Osteoblast (primary cell): ENCODE measurements around the gene HACL1. TPM values are rescaled to one million over a fixed set of nuclear protein-coding genes. Genes with fewer than 3 reads are reported as not detected.

Experiments used
- DNase-seq: peaks from one replicate; pipeline ENCODE4 v3.0.0; 2011; ENCODE audit warnings: low spot score, mixed read lengths; ENCODE audit not compliant: insufficient read length; ENCODE audit errors: missing footprints
- H2AFZ ChIP-seq: 2 replicates; pipeline ENCODE4 v1.6.0; 2011; ENCODE audit warnings: mild to moderate bottlenecking, low read length
- H3K27ac ChIP-seq: 2 replicates; pipeline ENCODE4 v1.5.1; 2011; ENCODE audit warnings: mild to moderate bottlenecking, low read depth, low read length, moderate library complexity
- H3K27me3 ChIP-seq: 2 replicates; pipeline ENCODE4 v1.6.0; 2012; ENCODE audit warnings: mild to moderate bottlenecking, control low read depth, inconsistent platforms, low read length, moderate library complexity; ENCODE audit not compliant: insufficient read depth
- H3K36me3 ChIP-seq: 2 replicates; pipeline ENCODE4 v1.5.1; 2011; ENCODE audit warnings: mild to moderate bottlenecking, low read length, control low read depth, moderate library complexity; ENCODE audit not compliant: insufficient read depth
- H3K4me1 ChIP-seq: 2 replicates; pipeline ENCODE4 v1.5.1; 2011; ENCODE audit warnings: mild to moderate bottlenecking, low read length, control low read depth, moderate library complexity; ENCODE audit not compliant: insufficient read depth
- H3K4me2 ChIP-seq: 2 replicates; pipeline ENCODE4 v1.6.0; 2011; ENCODE audit warnings: mild to moderate bottlenecking, low read length; ENCODE audit not compliant: insufficient read depth
- H3K4me3 ChIP-seq: fragments of 200-600 bp; sonication (generic); 3 replicates; pipeline ENCODE4 v1.5.1; 2012; ENCODE audit warnings: mild to moderate bottlenecking, low read length, inconsistent platforms; ENCODE audit not compliant: insufficient read depth
- H3K79me2 ChIP-seq: 2 replicates; pipeline ENCODE4 v1.6.0; 2012; ENCODE audit warnings: mild to moderate bottlenecking, low read length, control low read depth, inconsistent platforms; ENCODE audit not compliant: insufficient read depth
- H3K9me3 ChIP-seq: 2 replicates; pipeline ENCODE4 v1.5.1; 2011; ENCODE audit warnings: low read depth, low read length, control low read depth
- H4K20me1 ChIP-seq: 2 replicates; pipeline ENCODE4 v1.6.0; 2012; ENCODE audit warnings: mild to moderate bottlenecking, low read length, control low read depth; ENCODE audit not compliant: insufficient read depth
- total RNA-seq: library from RNA; depleted of rRNA; stranded (reverse); fragments of >200 nt; gene quantifications from 2 replicates; pipeline ENCODE4 v1.2.3, GENCODE V29; 2012
- TF ChIP-seq, protein P1 (sequence below): IDR thresholded peaks from 2 replicates; pipeline ENCODE4 v1.5.1; 2011; ENCODE audit warnings: mild to moderate bottlenecking, low read depth, low read length, moderate library complexity; ENCODE audit errors: extremely low read depth

HACL1 gene
- total RNA-seq = 31.5 and 34.7 TPM in 2 replicates

DNA sequence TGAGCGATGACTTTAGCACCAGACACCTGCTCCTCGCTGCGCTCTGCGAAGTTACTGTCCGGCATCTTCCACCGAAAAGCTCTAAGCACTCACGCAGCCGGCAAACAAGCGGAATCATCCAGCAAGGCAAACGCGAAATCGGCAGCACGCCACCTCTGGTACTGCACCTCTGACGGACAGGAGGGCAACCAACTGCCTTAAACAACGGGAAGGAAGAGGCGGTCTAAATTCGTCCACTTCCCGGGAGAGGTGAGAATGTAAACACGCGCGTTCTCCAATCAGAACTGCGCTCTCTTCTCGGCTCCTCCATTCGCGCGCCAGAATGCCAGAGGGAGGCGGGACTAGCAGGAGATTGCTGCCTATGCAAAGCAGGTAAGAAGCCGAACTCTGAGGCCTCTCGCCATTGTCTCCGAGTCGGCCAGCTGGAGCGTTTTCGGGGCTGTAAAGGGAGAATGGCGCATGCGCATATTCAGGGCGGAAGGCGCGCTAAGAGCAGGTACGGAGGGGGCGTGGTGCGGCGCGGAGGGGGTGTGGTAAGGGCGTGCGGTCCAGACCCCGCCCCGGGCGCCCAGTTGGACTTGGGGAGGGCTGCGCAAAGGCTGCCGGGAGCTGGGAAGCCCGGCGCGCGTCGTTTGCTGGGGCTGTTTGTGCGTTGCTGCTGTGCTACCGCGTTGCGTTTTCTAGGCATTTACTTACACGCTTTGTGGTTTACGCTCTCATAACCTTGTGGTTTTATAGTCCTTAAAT, at the start of gene HACL1, which contains the start of gene BTD:
Gene HACL1, minus strand, starts transcription at position 171 of the 747 bp plus-strand sequence. Its CDS starts 106 bp downstream, at position 65.
Gene BTD, plus strand, starts transcription at position 347 of the 747 bp plus-strand sequence. CDS start 33,695 bp downstream, outside the sequence.
- peak; percentile 94 for DNase-seq
- Histone ChIP-seq H3K79me2 (peaks cover 19% of the 10 kb centered on the region), H3K27me3 (no peaks in the 10 kb centered on the region), H4K20me1 (no peaks in the 10 kb centered on the region), H3K27ac (peak within 1 kb of the TSS; percentile 83), H2AFZ (peak within 1 kb of the TSS; percentile 99), H3K4me2 (peak within 1 kb of the TSS; percentile 87), H3K4me1 (peaks cover 21% of the 10 kb centered on the region), H3K9me3 (no peaks in the 10 kb centered on the region), H3K4me3 (peak within 1 kb of the TSS; percentile 94), H3K36me3 (peaks cover 14% of the 10 kb centered on the region)
- TF ChIP-seq, protein P1, sequence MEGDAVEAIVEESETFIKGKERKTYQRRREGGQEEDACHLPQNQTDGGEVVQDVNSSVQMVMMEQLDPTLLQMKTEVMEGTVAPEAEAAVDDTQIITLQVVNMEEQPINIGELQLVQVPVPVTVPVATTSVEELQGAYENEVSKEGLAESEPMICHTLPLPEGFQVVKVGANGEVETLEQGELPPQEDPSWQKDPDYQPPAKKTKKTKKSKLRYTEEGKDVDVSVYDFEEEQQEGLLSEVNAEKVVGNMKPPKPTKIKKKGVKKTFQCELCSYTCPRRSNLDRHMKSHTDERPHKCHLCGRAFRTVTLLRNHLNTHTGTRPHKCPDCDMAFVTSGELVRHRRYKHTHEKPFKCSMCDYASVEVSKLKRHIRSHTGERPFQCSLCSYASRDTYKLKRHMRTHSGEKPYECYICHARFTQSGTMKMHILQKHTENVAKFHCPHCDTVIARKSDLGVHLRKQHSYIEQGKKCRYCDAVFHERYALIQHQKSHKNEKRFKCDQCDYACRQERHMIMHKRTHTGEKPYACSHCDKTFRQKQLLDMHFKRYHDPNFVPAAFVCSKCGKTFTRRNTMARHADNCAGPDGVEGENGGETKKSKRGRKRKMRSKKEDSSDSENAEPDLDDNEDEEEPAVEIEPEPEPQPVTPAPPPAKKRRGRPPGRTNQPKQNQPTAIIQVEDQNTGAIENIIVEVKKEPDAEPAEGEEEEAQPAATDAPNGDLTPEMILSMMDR = peak; percentile 27

DNA sequence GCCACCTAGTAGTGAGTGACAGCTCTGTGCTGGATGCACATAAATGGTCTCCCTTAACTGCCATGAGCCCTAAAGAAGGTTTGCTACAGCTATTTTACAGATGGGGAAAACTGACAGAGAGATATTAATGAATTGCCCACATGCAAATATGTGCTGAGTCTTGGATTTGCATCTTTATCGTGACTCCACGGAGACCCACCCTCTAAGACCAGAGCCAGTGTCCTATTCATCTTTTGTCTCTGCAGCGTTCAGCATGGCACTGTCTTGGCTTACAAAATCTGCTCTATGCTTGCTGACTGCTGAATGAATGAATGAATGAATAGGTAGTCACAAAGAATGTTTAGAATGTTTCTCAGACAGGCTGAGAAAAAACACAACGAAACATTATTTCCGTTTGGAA, 48.5 kb upstream of the HACL1 start:
- no peaks in the 10 kb centered on the region for H3K27me3 ChIP-seq
- TF ChIP-seq, protein P1 = no peak
- no peaks in the 10 kb centered on the region for H3K9me3 ChIP-seq
- H3K4me3 ChIP-seq = no peak overlapping the region
- no peaks in the 10 kb centered on the region for H4K20me1 ChIP-seq
- H3K79me2 ChIP-seq = no peaks in the 10 kb centered on the region
- no peak overlapping the region for H2AFZ ChIP-seq
- H3K36me3 ChIP-seq = no peaks in the 10 kb centered on the region
- peaks cover 36% of the 10 kb centered on the region for H3K4me1 ChIP-seq
- peak; percentile 47 for DNase-seq
- no peak overlapping the region for H3K27ac ChIP-seq
- no peak overlapping the region for H3K4me2 ChIP-seq

DNA sequence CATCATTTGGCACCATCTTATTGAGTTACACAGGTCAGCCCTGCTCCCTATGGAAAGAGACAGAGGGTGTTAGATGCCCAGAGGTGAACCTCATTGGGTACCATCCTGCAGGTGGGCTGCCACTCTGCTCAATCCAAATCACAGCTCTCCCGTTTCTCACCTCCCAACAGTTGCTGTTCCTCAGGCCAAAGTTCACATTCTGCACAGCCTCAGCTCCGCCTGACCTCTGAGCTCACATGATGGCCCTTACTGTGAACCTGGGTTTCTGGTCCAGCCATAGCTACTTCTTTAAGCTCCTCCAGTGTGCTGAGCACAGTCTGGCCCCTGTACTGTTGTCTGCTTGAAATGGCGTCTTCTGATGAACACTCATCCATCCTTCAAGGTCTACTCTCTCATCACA, 48.0 kb upstream of the HACL1 start:
- Histone ChIP-seq H3K9me3 (no peaks in the 10 kb centered on the region), H3K4me1 (peaks cover 36% of the 10 kb centered on the region), H3K4me3 (no peak overlapping the region), H4K20me1 (no peaks in the 10 kb centered on the region), H3K79me2 (no peaks in the 10 kb centered on the region), H2AFZ (no peak overlapping the region), H3K27me3 (no peaks in the 10 kb centered on the region), H3K27ac (no peak overlapping the region), H3K36me3 (no peaks in the 10 kb centered on the region), H3K4me2 (no peak overlapping the region)
- DNase-seq = no peak
- TF ChIP-seq, protein P1 = no peak

DNA sequence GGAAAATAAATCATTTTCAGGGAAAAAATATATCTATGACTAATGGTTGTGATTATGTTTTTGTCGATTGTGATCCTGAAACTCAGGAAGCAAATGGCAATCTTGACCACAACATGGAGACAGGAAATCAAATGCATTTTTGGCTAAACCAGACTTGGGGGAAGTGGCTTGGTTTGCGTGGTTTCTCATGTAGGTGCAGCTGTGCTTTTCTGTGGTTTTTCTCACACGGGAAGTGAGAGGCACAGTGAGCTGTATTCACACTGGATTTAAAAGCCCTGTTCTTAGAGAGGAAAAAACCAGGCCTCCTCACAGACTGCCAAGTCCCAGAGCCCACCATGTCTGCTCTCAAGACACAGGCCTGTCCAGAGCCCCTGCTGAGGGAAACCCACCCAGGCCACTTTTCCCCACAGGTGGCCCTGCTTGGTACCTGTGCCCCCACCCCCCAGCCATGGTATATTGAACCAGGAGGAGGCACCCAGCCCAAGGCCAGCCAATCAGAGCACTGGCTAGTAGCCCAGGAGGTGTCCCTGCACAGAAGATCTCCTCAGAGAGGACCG, 46.3 kb upstream of the HACL1 start:
- peak overlapping the region; percentile 100 for H3K27ac ChIP-seq
- no peak overlapping the region for H2AFZ ChIP-seq
- TF ChIP-seq, protein P1 = no peak
- no peaks in the 10 kb centered on the region for H3K9me3 ChIP-seq
- H3K27me3 ChIP-seq = no peaks in the 10 kb centered on the region
- peak; percentile 91 for DNase-seq
- H3K4me1 ChIP-seq = peaks cover 36% of the 10 kb centered on the region
- H3K4me3 ChIP-seq = peak overlapping the region; percentile 52
- no peaks in the 10 kb centered on the region for H4K20me1 ChIP-seq
- H3K79me2 ChIP-seq = no peaks in the 10 kb centered on the region
- H3K4me2 ChIP-seq = peak overlapping the region; percentile 83
- H3K36me3 ChIP-seq = no peaks in the 10 kb centered on the region
